GM21528 (cell line): ENCODE results near the gene TOMM20.
A peak's percentile ranks its signal among the peaks of the same experiment; 100 is the strongest.
"Not testable (repeated sequence)": the region's sequence is repeated elsewhere in the genome, so short reads cannot be mapped to it uniquely, and the experiment has no call there.

Experiments
- ATAC-seq: cut with Tn5 transposase; IDR thresholded peaks from one replicate; pipeline ENCODE4 v1.9.1; 2021; ENCODE audit warnings: mild to moderate bottlenecking, moderate library complexity; ENCODE audit not compliant: unreplicated experiment, low FRiP score

The TOMM20 gene

DNA sequence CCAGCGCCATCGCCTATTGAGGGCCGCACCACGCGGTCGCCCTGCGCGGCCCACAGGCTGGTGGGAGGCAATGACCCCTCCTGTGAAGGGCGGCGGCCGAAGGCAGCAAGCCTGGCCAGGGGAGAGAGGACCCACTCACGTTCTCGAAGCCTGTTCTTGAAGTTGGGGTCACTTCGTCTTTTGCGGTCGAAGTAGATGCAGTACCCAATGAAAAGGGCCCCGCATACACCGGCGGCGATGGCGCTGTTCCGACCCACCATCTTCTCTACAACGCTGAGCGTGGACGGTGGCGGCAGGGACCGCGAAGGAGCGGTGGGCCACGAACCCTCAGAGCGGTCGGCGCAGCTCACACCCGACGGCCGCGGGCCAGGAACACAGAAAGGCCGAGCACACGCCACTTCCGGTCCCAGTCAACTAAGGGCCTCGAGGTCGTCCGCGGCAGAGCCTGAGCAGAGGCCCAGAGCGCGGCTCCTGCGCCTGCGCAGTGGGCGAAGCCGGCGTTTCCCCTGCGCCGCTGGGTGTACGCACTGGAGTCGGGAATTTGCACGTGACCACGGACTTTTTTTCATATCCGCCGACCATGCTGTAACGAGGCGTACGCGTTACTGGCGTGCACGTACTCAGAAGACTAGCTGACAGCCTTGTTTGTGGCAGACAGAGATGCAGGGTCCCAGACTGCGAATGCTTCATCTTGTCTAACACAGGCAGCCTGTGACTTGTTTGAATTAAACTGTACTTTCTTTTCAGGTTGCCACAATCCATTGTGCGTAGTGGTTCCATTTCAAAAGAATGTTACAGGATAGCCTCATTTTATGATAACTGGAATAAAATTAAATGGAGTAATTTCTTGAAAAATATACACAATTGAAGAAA lies at the start of gene TOMM20:
TSS of gene TOMM20 (minus strand) at position 382 of the 873 bp plus-strand sequence. CDS start at position 260, 122 bp downstream.
- ATAC-seq = peak; percentile 87

DNA sequence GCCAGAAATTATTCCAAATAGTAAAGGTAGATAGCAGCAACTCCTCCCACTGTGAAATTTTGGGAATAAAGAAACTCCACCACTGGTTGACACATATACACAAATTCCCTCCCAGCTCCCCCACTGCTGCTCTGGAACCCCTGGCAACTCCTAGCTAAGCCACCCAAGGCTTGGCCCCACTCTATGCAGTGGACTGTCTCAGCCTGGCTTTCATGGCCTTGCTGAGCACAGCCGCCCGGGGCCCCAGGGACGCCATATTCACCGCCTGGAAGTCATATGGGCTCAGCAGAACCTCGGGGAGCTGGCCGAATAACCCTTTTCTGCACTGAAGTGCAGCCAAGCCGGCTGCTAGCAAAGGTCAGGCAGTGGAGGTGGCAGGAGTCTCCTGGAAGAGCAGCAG lies 47.8 kb upstream of the TOMM20 start:
- ATAC-seq = no peak

DNA sequence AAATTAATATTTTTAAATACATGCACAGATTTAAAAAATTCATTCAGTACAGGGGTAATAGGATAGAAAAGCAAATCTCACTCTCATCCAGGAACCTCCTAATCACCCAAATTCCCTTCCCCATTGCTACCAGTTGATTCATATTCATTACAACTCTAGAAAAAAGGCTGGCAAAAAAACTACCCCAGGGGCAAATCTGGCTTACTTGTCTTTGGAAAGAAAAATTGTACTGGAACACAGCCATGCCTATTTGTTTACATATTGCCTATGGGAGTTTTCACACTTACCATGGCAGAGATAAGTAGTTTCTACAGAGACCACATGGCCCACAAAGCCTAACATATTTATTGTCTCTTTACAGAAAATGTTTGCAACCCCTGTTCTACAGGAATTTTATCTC lies 41.3 kb upstream of the TOMM20 start:
- ATAC-seq = no peak

DNA sequence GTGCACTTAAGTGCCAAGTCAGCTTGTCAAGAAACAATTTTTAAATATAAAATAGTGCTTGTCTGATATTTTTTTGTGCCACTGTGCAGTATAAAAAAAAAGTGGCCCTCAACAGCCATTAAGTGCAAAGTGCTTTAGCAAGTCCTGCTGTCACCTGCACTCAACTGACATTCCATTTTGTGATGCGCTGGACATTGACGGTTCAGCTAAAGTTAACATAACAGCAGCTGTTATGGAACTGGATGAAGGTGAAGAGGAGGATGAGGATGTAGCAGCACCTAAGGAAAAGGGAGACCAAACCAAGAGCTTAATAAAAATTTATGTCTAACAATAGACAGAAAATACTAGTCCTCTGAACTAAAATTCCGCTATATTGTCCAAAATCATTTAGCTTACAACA lies 39.7 kb upstream of the TOMM20 start:
- no peak for ATAC-seq

DNA sequence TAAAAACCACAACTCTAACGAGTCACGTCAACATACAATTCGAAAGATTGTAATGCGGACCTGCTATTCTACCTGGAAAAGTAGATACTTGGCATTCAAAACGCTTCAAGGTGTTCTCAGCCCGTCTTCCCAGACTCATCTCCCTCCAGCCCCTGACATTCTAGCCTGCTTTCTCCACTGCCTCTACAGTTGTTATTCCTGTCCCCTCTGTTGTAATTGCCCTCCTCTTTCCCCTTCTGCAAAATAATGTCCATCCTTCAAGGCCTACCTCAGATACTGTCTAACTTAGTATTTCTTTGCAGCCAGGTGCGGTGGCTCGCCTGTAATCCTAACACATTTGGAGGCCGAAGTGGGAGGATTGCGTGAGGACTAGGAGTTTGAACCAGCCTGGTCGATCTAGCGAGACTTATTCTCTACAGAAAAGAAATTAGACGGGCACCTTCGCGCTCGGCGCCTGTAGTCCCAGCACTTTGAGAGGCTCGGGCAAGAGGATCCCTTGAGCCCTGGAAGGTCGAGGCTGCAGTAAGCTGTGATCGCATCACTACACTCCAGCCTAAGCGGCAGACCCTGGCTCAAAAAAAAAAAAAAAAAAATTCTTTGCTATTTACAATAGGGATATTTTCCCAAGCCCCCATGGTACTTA lies 33.2 kb upstream of the TOMM20 start:
- ATAC-seq = no peak

DNA sequence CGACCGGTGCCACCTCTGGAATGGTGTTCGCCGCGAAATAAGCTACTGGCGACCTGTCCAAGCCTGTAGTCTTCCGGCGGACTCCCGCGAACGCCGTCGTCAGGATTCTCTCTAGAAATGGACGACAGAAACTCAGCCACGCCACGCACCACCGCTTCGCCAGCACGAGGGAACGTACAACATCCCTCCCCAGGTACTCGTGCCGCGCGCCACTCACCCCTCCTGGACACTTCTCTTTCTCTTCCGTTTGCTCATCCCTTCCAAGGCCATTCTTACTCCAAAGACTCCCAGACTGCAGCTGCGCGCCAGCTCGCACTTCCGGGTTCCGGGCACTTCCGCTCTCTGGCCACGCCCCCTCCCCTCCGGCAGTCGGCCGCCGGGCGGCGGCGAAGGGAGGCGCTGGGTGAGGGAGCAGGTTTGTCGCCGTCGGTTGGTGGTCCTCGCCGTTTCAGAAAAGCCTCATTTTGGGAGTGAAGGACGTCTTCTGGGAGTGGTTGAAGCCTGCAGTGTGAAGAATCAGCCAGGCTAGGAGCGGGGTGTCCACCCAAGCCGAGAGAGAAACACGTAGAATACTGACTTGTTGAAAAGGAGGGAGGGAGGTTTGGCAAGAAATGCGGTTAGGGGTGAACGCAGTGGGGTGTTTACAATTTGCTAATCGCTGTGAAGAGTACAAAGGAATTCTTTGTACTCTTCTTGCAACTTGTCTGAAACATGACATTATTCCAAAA lies 32.5 kb upstream of the TOMM20 start, which contains the start of gene RBM34:
TSS of gene RBM34 (minus strand) at position 294 of the 728 bp plus-strand sequence. CDS start at position 270, 24 bp downstream.
- peak; percentile 96 for ATAC-seq

DNA sequence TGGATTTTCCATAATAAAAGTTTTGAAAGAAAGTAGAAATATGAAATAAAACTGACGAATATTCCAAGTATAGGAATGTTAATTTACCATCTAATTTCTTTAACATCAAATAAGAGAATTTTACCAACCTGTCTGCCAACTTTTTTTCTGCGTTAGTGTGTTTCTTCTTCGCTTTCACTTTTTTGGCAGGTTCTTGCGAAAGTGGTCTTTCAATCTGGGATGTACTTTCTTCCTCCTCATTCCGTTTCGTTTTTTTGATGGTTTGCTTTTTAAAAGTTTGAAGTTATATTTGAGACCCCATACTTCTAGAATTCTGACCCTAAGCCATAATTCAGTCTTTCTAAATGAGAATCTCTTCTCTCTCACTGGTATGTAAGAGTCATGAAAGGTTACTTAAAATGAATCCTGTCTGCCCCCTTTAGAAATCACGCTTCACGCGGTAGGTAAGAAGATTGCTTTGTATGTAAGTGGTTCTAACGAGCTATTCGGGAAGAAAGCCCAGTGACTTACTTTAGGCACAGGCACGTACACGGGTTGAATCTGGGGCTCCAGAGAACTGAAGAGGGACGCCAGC lies 31.8 kb upstream of the TOMM20 start:
- ATAC-seq = peak; percentile 47

DNA sequence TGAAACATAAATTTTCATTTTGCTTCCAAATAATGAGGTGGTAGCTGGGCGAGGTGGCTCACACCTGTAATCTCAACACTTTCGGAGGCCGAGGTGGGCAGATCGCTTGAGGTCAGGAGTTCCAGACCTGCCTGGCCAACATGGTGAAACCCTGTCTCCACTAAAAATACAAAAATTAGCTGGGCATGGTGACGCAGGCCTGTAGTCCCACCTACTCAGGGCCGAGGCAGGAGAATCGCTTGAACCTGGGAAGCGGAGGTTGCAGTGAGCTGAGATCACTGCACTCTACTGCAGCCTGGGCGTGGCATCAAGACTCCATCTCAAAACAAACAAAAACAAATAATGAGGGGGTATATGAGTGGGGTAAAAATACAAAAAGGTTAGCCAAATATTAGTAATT lies 31.3 kb upstream of the TOMM20 start:
- not testable (repeated sequence) for ATAC-seq

DNA sequence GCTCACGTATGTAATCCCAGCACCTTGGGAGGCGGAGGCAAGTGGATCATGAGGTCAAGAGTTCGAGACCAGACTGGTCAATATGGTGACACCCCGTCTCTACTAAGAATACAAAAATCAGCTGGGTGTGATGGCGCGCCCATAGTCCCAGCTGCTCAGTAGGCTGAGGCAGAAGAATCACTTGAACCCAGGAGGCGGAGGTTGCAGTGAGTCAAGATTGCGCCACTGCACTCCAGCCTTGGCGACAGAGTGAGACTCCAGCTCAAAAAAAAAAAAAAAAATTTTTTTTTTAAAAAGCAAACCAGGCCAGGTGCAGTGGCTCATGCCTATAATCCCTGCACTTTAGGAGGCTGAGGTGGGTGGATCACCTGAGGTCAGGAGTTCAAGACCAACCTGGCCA lies 30.6 kb upstream of the TOMM20 start:
- not testable (repeated sequence) for ATAC-seq

DNA sequence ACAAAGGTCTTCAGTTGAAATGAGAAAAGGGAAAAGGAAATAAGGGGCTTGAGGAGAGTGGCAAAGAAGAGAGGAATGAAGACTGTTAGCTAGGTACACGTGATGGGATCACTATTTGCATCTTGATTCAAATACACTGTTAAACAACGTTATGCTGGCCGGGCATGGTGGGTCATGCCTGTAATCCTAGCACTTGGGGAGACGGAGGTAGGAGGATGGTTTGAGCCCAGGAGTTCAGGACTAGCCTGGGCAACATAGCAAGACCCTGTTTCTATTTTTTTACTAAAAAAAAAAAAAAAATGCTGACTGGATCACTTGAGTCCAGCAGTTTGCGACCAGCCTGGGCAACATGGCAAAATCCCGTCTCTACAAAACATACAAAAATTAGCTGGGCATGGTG lies 30.0 kb upstream of the TOMM20 start:
- no peak for ATAC-seq

DNA sequence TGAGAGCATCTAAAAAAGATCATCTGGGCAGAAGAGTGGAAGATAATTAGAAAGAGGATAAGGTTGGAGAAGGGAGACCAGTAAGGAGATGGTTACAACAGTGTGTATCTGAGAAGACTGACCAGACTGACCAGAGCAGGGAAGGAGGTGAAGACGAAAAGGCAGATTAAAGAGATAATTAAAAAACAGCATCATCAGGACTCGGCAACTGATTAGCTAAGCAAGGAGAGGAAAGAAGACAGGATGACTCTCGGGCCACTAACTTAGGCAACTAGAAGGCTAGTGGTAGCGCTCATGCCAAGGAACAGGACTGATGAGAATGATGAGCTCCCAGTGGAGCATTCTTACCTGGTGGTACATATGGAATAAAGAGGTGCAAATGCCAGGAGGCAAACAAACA lies 28.5 kb upstream of the TOMM20 start:
- no peak for ATAC-seq

DNA sequence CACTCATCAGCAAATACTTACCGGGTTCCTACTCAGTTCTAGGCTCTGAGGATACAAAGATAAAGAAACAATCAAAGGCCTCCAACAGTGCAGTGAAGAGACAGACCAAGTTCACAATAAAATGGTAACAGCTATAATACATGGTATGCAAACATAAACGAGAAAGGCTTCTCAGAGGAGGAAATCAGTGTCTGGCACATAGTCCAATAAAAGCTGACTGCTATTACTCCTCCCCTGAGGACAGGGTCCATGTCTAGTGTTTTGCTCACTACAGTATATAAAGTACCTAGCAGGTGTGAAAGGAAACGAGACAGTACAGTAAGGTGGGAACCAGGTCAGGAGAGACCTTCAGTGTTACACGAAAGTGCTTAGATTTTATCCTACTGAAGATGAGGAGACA lies 28.1 kb upstream of the TOMM20 start:
- no peak for ATAC-seq

DNA sequence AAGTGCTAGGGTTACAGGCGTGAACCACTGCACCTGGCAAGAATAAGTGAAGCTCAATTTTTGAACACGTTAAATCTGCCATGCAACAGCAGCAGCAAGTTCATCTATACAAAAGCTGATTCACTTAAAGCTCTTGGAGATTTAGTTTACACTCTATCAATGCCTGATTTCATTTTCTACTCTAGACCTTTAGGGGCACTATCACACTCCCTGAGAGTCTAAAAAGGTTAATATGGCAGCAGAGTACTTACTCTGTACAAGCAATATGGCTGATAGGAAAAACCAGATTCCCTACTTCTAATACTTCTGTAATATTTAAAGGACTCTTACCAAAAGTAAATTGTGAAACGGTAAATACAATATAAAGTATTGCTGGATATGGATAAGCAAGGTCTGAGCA lies 27.6 kb upstream of the TOMM20 start:
- no peak for ATAC-seq

DNA sequence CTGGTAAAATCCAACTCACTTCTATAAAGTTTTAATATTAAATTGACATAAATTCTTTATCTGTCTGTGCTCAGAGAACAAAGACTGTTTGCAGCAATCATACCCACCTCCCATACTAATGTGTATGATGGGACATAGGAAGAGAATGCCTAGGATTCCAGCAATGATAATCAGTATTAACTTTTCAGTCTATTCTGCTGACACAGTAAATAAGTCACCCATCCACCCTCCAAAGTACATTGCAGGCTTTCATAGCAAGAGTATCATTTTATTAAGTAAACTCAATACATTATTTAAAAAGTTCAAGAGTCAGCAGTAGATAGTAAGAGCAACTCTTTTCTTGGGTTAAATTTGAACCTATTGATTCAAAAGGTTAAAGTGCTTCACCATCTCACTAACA lies 23.6 kb upstream of the TOMM20 start:
- ATAC-seq = no peak

DNA sequence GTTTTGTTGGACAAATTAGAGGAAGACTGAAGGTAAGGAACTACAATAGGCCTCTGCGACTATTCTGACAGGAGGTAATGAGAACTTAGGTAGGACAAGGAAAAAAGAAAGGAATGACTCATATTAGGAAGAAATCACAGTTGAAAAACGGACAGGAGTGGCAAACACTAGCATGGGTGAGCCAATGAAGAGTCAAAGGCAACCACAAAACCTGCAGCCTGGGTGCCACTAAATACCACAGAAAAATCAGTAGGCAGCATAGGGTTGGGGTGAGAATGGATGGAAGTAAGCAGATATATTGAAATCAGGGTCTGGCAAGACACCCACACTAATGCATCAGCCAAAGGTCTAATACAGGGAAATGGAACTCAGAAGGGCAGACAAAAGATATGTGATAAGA lies 22.4 kb upstream of the TOMM20 start:
- ATAC-seq = no peak

DNA sequence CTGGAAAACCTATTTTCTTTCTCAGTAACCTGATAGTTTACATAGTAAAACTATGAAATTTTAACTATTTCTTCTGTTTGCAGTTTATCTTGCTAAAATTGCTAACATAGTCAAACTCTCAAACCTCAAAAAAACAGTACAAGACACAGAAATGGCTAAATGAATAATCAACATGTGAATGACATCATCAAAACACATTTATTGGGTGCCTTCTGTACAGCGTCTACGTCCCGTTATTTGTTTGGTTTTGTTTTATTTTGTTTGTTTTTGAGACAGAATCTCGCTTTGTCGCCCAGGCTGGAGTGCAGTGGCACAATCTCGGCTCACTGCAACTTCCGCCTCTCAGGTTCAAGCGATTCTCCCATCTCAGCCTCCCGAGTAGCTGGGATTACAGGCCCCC lies 21.2 kb upstream of the TOMM20 start:
- ATAC-seq = no peak

DNA sequence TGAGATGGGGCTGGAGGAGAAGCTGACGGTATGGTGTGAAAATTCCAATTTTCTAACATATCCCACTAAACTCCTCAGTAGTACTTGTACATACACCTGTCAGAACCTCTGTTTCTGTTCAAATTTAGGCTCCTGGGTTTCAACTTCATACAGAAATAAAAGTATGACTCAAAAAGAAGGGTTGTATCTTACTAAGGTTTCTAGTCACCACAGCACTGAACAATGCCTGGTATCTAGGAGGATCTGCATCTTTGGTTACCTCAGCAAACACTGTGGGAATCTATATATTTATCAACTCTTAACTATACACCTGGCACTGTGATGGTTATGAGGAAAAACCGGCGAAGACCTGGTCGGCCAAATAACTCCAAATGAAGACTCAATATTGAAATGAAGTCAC lies 18.6 kb upstream of the TOMM20 start:
- ATAC-seq = no peak

DNA sequence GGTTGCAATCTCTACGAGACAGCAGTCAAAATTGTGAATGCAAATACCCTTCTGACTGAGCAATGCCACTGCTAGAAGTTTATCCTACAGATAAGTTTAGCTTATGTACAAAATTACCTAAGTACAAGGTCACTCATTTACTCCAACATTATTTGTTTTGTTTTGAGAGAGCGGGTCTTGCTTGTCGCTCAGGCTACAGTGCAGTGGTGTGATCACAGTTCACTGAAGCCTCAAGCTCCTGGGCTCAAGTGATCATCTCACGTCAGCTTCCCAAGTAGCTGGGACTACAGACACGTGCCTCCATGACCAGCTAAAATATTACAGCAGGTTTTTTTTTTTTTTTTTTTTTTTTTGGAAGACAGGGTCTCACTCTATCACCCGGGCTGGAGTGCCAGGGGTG lies 17.0 kb upstream of the TOMM20 start:
- no peak for ATAC-seq

DNA sequence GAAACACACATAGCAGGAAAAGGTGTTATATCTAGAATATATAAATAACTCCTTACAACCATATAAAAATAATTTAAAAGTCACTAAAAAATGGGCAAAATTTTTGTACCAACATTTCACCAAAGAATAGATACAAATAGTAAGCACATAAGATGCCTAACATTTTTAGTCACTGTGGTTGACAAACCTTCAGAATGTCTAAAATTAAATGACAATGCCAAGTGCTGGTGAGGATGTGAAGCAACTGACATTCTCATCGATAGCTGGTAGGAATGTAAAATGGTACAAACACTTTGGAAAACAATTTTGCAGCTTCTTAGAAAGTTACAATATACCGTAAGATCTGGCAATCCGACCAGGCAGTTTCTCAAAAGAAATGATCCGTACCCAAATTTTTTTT lies 14.4 kb upstream of the TOMM20 start:
- ATAC-seq = no peak

DNA sequence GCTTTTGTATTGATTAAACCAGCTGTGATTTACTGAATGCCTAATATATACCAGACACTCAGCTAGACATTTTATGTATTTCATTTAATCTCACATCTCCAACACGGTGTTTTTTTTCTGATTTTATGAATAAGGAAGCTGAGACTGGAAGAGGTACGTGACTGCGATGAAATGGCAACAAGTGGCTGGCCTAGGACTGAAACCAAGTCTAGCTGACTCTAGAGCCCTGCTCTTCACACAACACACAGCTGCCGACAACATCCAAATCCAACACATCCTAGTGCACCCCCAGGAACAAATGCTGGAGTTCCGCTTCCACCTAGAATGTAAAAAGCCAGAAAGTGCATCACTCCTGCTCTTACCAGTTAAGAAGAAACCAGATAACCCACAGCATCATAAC lies 10.7 kb upstream of the TOMM20 start:
- ATAC-seq = no peak

DNA sequence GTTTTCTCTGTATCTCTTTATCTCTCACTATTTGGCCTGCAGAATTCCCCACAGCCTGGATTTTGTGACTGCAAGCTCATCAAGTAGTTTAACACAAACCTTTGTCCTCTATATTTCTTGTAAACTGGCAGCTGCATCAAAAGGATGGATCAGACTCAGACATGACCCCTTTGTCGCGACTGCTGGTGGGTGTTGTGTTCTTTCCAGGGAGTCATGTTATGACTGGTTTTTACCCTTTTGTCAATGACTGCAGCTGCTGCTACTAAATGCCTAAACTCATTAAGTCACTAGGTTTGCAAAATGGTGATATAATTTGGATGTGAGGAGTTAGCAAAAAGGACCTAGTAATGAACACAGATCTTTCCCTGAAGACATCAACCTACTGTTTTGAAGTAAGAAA lies 10.2 kb upstream of the TOMM20 start:
- ATAC-seq = no peak
